HG03432 (cell line): ENCODE measurements around the gene SLC25A23.

ENCODE experiments used
- ATAC-seq: cut with Tn5 transposase; IDR thresholded peaks from one replicate; pipeline ENCODE4 v1.9.1; 2021; ENCODE audit warnings: mild to moderate bottlenecking, moderate library complexity; ENCODE audit not compliant: unreplicated experiment

The SLC25A23 gene

GRCh38 chr19:6481541-6482342, 22.1 kb upstream of the SLC25A23 start, which contains the start of gene DENND1C:
TSS of gene DENND1C (minus strand) at chr19:6481787. CDS start at chr19:6481695, 92 bp downstream.
- ATAC-seq, result no peak

GRCh38 chr19:6480848-6481415, 21.3 kb upstream of the SLC25A23 start:
- no peak for ATAC-seq

GRCh38 chr19:6479836-6480398, 20.3 kb upstream of the SLC25A23 start:
- no peak for ATAC-seq

GRCh38 chr19:6478815-6479214, 19.2 kb upstream of the SLC25A23 start:
- ATAC-seq, result no peak

- no peak for ATAC-seq
Measured at GRCh38 chr19:6476896-6477431, 17.4 kb upstream of the SLC25A23 start.

- ATAC-seq, result no peak
Measured at GRCh38 chr19:6476155-6476895, 16.7 kb upstream of the SLC25A23 start.

- ATAC-seq, result no peak
Measured at GRCh38 chr19:6475321-6476108, 15.9 kb upstream of the SLC25A23 start.

- ATAC-seq, result no peak
Measured at GRCh38 chr19:6473647-6474046, 14.1 kb upstream of the SLC25A23 start.

- no peak for ATAC-seq
Measured at GRCh38 chr19:6472713-6473112, 13.1 kb upstream of the SLC25A23 start.

- no peak for ATAC-seq
Measured at GRCh38 chr19:6471076-6471475, 11.5 kb upstream of the SLC25A23 start.

- ATAC-seq, result no peak
Measured at GRCh38 chr19:6470173-6470572, 10.6 kb upstream of the SLC25A23 start.

GRCh38 chr19:6467384-6467783, 7.8 kb upstream of the SLC25A23 start:
- no peak for ATAC-seq

- ATAC-seq, result no peak
Measured at GRCh38 chr19:6466526-6467248, 7.1 kb upstream of the SLC25A23 start.

GRCh38 chr19:6465663-6466062, 6.1 kb upstream of the SLC25A23 start:
- no peak for ATAC-seq

GRCh38 chr19:6465006-6465405, 5.4 kb upstream of the SLC25A23 start:
- no peak for ATAC-seq

- ATAC-seq, result no peak
Measured at GRCh38 chr19:6464070-6464873, 4.7 kb upstream of the SLC25A23 start, which contains the start of gene CRB3. TSS of gene CRB3 (plus strand) at chr19:6464271. CDS start at chr19:6464702, 431 bp downstream.

- peak; percentile 72 for ATAC-seq
Measured at GRCh38 chr19:6460099-6460884, 700 bp upstream of the SLC25A23 start.

GRCh38 chr19:6458695-6459261, 814 bp downstream of the SLC25A23 start:
- ATAC-seq, result no peak
